HCT116 (cell line): Measurements from ENCODE around the gene PTPN20.
A peak's percentile ranks its signal among the peaks of the same experiment; 100 is the strongest.

Source experiments
- CEBPB ChIP-seq: IDR thresholded peaks from 2 replicates; pipeline ENCODE4 v1.6.1; 2012; ENCODE audit warnings: low read depth
- CTCF ChIP-seq, 3 experiments: fragments of 200-600 bp in 1 of 3; sonication (generic) in 1 of 3; IDR thresholded peaks in 2 of 3; conservative IDR thresholded peaks in 1 of 3; 2 replicates each; pipeline ENCODE4 v1.5.1; 2012 to 2017; ENCODE audit warnings: low read depth in 2 of 3, low read length in 2 of 3, antibody characterized with exemption in 1 of 3, borderline replicate concordance in 1 of 3, control low read depth in 1 of 3, mild to moderate bottlenecking in 1 of 3, mixed read lengths in 1 of 3, mixed run types in 1 of 3, moderate library complexity in 1 of 3; ENCODE audit not compliant: insufficient read depth in 1 of 3
- EGR1 ChIP-seq: IDR thresholded peaks from 2 replicates; pipeline ENCODE4 v1.6.1; 2012; ENCODE audit warnings: low read depth
- EZH2 ChIP-seq: fragments of 200-600 bp; sonication (generic); IDR thresholded peaks from 2 replicates; pipeline ENCODE4 v1.6.1; 2017; ENCODE audit warnings: antibody characterized with exemption, mixed run types
- EZH2phosphoT487 ChIP-seq: fragments of 200-600 bp; IDR thresholded peaks from 2 replicates; pipeline ENCODE4 v1.6.1; 2018; ENCODE audit warnings: antibody characterized with exemption, borderline replicate concordance
- POLR2A ChIP-seq: IDR thresholded peaks from 2 replicates; pipeline ENCODE4 v1.7.0; 2011; ENCODE audit warnings: borderline replicate concordance; ENCODE audit not compliant: insufficient read depth, insufficient read length; ENCODE audit errors: extremely low read depth
- POLR2AphosphoS5 ChIP-seq: IDR thresholded peaks from 2 replicates; pipeline ENCODE4 v1.6.1; 2011; ENCODE audit warnings: mild to moderate bottlenecking, low read depth, low read length, moderate library complexity
- RAD21 ChIP-seq: IDR thresholded peaks from 2 replicates; pipeline ENCODE4 v1.6.1; 2012; ENCODE audit warnings: low read depth, mild to moderate bottlenecking
- SP1 ChIP-seq: IDR thresholded peaks from 2 replicates; pipeline ENCODE4 v1.6.1; 2012; ENCODE audit warnings: low read depth
- TCF7L2 ChIP-seq: IDR thresholded peaks from 2 replicates; pipeline ENCODE4 v1.7.0; 2011; ENCODE audit warnings: borderline replicate concordance, inconsistent platforms; ENCODE audit not compliant: insufficient read depth, insufficient read length; ENCODE audit errors: extremely low read depth
- YY1 ChIP-seq: IDR thresholded peaks from 2 replicates; pipeline ENCODE4 v1.6.1; 2011; ENCODE audit warnings: low read length, low read depth, moderate library complexity, mild to moderate bottlenecking; ENCODE audit not compliant: insufficient replicate concordance; ENCODE audit errors: extremely low read depth
- ZBTB33 ChIP-seq: IDR thresholded peaks from 2 replicates; pipeline ENCODE4 v1.6.1; 2011; ENCODE audit warnings: mild to moderate bottlenecking, low read length, moderate library complexity; ENCODE audit not compliant: insufficient replicate concordance; ENCODE audit errors: extremely low read depth
- ZFX ChIP-seq: fragments of 450-650 bp; IDR thresholded peaks from 2 replicates; pipeline ENCODE4 v1.6.1; 2017

GRCh38 chr10:47046321-47047126, 135.3 kb downstream of the PTPN20 start:
- TF ChIP-seq EZH2 (no peak), ZFX (0 out of 2 replicates have a peak, but pooled peaks have one; percentile 11), CTCF (IDR thresholded peaks at IDR 0.05 in 2 of 3, conservative IDR thresholded peaks at IDR 0.05 in 1 of 3; ENCODE audit: borderline replicate concordance in 1 of 3, insufficient read depth in 1 of 3, low read depth in 2 of 3, low read length in 2 of 3) (no peak), EGR1 (no peak), POLR2A (no peak), TCF7L2 (no peak), SP1 (no peak), EZH2phosphoT487 (no peak), RAD21 (no peak), POLR2AphosphoS5 (no peak), ZBTB33 (no peak), CEBPB (no peak), YY1 (no peak)
